ENCODE measurements around the gene BBLN.
A peak's percentile ranks its signal among the peaks of the same experiment; 100 is the strongest.

The BBLN gene

DNA sequence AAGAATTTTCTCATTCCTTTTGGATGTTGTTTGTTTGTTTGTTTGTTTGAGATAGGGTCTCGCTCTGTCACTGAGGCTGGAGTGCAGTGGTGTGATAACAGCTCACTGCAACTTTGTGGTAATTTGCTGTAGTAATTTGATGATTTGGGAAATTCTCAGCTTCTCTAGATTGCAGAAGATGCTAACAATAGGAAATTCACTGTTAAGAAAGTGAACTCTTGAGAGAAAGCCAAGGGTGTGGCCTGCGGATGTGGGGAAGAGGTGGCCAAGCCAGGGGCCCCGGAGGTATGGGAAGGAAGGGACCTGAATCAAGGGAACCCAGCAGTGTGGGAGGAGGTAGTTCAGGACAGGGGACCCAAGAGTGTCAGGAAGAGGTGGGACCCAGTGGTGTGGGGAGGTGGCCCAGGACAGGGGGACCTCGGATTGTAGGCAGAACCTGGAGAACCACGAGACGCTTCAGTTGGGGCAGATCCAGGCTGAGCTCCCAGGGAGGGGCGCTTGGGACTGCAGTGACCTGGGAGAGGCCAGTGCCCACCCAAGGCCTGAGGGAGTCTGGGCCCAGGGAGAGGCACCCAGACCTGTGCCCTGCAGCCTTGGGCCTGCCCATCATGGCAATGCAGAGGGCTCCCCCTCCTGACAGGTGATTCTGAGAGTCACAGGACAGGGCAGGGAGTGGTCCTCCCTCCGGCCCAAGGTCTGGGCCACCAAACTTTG, 16.4 kb upstream of the BBLN start:
- H3K9me3 ChIP-seq: no peaks in the 10 kb centered on the region
- H3K27ac ChIP-seq: peak overlapping the region; percentile 85
- H3K4me3 ChIP-seq (ENCODE audit: low read depth in 1 of 2, low read length in 1 of 2): peak overlapping the region; percentile 21 to 23
- TF ChIP-seq CTCF (IDR thresholded peaks at IDR 0.05): no peak
- H3K27me3 ChIP-seq: no peaks in the 10 kb centered on the region
- peaks cover 68 to 77% of the 10 kb centered on the region in 2 experiments for H3K4me1 ChIP-seq (ENCODE audit: control insufficient read depth in 1 of 2, insufficient read depth in 1 of 2, low read depth in 1 of 2, low read length in 1 of 2)
- H3K36me3 ChIP-seq: no peaks in the 10 kb centered on the region

- Histone ChIP-seq H3K27me3 (no peaks in the 10 kb centered on the region), H3K27ac (peak overlapping the region; percentile 85), H3K36me3 (no peaks in the 10 kb centered on the region), H3K4me1 (ENCODE audit: control insufficient read depth in 1 of 2, insufficient read depth in 1 of 2, low read depth in 1 of 2, low read length in 1 of 2) (peaks cover 76 to 82% of the 10 kb centered on the region in 2 experiments), H3K9me3 (no peaks in the 10 kb centered on the region), H3K4me3 (ENCODE audit: low read depth in 1 of 2, low read length in 1 of 2) (peak overlapping the region in 1 of 2 experiments; percentile 23)
- no peak for TF ChIP-seq CTCF (IDR thresholded peaks at IDR 0.05)
These were observed 15.6 kb upstream of the BBLN start for GRCh38 chr9:128144239-128145181.

DNA sequence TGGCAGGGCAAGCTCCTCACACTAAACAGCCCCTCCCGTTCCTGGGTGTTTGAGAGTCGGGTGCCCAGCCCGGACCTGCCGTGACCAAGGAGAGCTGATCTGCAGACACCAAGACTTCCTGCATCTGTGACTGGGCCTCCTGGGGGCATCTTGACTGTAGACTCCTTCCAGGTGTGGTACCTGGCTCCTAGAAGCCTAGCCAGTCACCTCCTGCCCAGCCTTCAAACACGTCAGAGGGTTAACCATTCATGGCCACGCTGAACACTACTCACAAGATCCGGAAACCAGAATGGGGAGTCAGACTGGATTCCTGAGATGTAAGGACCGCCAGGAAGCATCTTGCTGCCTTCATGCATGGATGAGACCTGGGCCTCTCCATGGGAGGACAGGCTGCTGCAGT, 14.5 kb upstream of the BBLN start:
- Histone ChIP-seq H3K36me3 (no peaks in the 10 kb centered on the region), H3K27ac (peak overlapping the region; percentile 85), H3K27me3 (no peaks in the 10 kb centered on the region), H3K4me3 (ENCODE audit: low read depth in 1 of 2, low read length in 1 of 2) (no peak overlapping the region), H3K4me1 (ENCODE audit: control insufficient read depth in 1 of 2, insufficient read depth in 1 of 2, low read depth in 1 of 2, low read length in 1 of 2) (peaks cover 86 to 88% of the 10 kb centered on the region in 2 experiments), H3K9me3 (no peaks in the 10 kb centered on the region)
- no peak for TF ChIP-seq CTCF (IDR thresholded peaks at IDR 0.05)

DNA sequence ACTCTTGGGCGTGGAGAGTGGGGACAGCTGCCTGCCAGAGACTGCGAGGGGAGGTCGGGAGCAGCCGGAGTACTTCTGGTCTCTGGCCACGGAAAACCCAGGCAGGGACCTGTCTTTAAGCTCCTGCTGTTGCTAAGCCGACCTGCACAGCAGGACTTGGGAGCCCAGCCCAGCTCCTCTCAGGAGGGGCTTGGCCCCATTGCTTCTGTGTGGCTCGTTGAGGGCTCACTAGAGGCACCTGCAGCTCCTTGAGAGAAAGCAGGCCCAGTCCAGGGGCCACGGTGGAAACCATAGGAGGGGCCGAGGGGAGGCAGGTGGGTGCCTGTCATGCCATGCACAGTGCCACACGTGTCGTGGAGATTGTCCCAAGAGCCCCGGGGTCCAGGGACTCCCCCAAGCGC, 14.1 kb upstream of the BBLN start:
- no peak for TF ChIP-seq CTCF (IDR thresholded peaks at IDR 0.05)
- peak overlapping the region; percentile 85 for H3K27ac ChIP-seq
- H3K4me3 ChIP-seq (ENCODE audit: low read depth in 1 of 2, low read length in 1 of 2): no peak overlapping the region
- no peaks in the 10 kb centered on the region for H3K27me3 ChIP-seq
- no peaks in the 10 kb centered on the region for H3K9me3 ChIP-seq
- no peaks in the 10 kb centered on the region for H3K36me3 ChIP-seq
- peaks cover 91 to 92% of the 10 kb centered on the region in 2 experiments for H3K4me1 ChIP-seq (ENCODE audit: control insufficient read depth in 1 of 2, insufficient read depth in 1 of 2, low read depth in 1 of 2, low read length in 1 of 2)

GRCh38 chr9:128146591-128147120, 13.4 kb upstream of the BBLN start:
- no peaks in the 10 kb centered on the region for H3K27me3 ChIP-seq
- peaks cover 98 to 99% of the 10 kb centered on the region in 2 experiments for H3K4me1 ChIP-seq (ENCODE audit: control insufficient read depth in 1 of 2, insufficient read depth in 1 of 2, low read depth in 1 of 2, low read length in 1 of 2)
- no peaks in the 10 kb centered on the region for H3K36me3 ChIP-seq
- H3K27ac ChIP-seq: peak overlapping the region; percentile 85
- no peaks in the 10 kb centered on the region for H3K9me3 ChIP-seq
- no peak for TF ChIP-seq CTCF (IDR thresholded peaks at IDR 0.05)
- no peak overlapping the region for H3K4me3 ChIP-seq (ENCODE audit: low read depth in 1 of 2, low read length in 1 of 2)

Measured in neutrophil (primary cell).